NCI-H2196 (cell line): ENCODE data around the gene BRD9.

Experiments used
- DNase-seq: peaks from one replicate; lab custom pipeline; 2025; ENCODE audit not compliant: unreplicated experiment; lab: John Stamatoyannopoulos, UW

Gene BRD9

DNA sequence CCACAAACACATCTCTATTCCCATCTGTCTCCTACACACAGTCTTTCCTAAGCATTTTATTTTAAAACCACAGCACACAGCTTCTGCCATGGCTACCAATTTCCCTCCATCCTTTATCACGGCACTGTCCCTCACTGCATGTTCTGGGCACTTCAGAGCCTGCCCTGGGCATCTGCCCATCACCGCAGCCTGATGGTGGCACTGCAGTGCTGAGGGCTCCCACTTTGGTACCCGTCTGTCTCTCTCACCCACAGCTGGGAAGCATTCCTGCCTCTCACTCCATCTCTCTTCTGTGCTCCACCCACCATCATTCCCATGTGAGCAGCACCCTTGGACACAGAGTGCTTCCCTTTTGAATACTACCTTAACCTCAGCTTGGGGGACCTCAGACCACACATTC is 73.5 kb downstream of the BRD9 start:
- no peak for DNase-seq

DNA sequence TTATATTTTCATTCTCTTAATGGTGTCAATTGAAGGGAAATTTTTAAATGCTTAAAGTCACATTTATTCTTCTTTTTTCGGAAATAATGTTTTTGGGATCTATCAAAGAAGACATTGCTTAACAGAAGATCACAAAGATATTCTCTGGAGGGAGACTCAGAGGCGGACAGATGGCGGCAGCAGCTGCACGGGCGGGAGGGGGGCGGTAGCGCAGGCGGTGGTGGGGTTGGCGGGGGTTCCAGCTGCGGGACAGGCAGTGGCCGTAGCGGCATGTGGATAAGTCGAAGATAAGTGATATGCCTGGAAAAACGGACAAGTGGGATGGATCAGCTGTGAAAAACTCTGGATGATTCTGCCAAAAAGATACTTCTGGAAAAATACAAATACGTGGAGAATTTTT is 76.4 kb downstream of the BRD9 start:
- DNase-seq, result no peak

DNA sequence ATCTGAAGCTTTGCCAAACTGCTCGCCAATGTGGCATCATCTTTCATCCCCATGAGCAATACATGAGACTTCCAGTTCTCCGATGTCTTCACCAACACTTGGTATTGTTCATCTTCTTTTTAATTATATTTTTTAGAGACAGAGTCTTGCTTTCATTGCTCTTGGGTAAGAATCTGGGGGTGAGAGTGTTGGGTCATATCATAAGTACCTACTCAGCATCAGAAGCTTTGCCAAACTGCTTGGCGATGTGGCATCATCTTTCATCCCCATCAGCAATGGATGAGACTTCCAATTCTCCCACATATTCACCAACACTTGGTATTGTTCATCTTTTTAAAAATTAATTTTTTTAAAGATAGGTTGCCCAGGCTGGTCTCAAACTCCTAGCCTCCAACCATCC is 77.2 kb downstream of the BRD9 start:
- DNase-seq, result no peak
